ACC112 (cell line): Measurements from ENCODE around the gene CPA5.

Source experiments
- H2AFZ ChIP-seq: fragments of 200-600 bp; sonication (generic); one replicate; pipeline ENCODE4 v1.6.0; 2017; ENCODE audit warnings: antibody characterized with exemption, low read length; ENCODE audit not compliant: unreplicated experiment
- H3K27ac ChIP-seq: fragments of 200-600 bp; sonication (generic); 2 replicates; pipeline ENCODE4 v1.5.1; 2014; ENCODE audit warnings: low read depth, mild to moderate bottlenecking, antibody characterized with exemption, low read length, moderate library complexity
- H3K27me3 ChIP-seq: fragments of 200-600 bp; sonication (generic); 2 replicates; pipeline ENCODE4 v1.6.1; 2014; ENCODE audit warnings: mild to moderate bottlenecking, antibody characterized with exemption, low read length, moderate library complexity, mixed read lengths; ENCODE audit not compliant: insufficient read depth
- H3K36me3 ChIP-seq: fragments of 200-600 bp; sonication (generic); 2 replicates; pipeline ENCODE4 v1.6.1; 2016; ENCODE audit warnings: mild to moderate bottlenecking, antibody characterized with exemption, low read length, moderate library complexity, mixed read lengths; ENCODE audit not compliant: insufficient read depth
- H3K4me1 ChIP-seq: fragments of 200-600 bp; sonication (generic); one replicate; pipeline ENCODE4 v1.6.1; 2016; ENCODE audit warnings: low read length, mixed read lengths; ENCODE audit not compliant: insufficient read depth, unreplicated experiment, control insufficient read depth
- H3K4me3 ChIP-seq: fragments of 200-600 bp; sonication (generic); 2 replicates; pipeline ENCODE4 v1.5.1; 2014; ENCODE audit warnings: mild to moderate bottlenecking, low read depth, low read length
- H3K79me2 ChIP-seq: fragments of 200-600 bp; sonication (generic); one replicate; pipeline ENCODE4 v1.6.0; 2016; ENCODE audit warnings: low read length; ENCODE audit not compliant: control insufficient read depth, unreplicated experiment, insufficient read depth

CPA5 gene

GRCh38 chr7:130379921-130380860 is 35.6 kb downstream of the CPA5 start, which contains the start of gene CPA1:
TSS of gene CPA1 (plus strand) at chr7:130380494. CDS start at chr7:130380521, 27 bp downstream.
- no peak within 1 kb of the TSS for H3K27ac ChIP-seq

GRCh38 chr7:130380861-130381455 is 36.3 kb downstream of the CPA5 start:
- H3K4me3 ChIP-seq = no peak overlapping the region
- H3K27me3 ChIP-seq = no peaks in the 10 kb centered on the region
- H3K79me2 ChIP-seq = no peaks in the 10 kb centered on the region
- no peak overlapping the region for H2AFZ ChIP-seq
- no peaks in the 10 kb centered on the region for H3K4me1 ChIP-seq
- no peaks in the 10 kb centered on the region for H3K36me3 ChIP-seq
- H3K27ac ChIP-seq = no peak overlapping the region

More at GRCh38 chr7:130379921-130380860, 35.6 kb downstream of the CPA5 start, which contains the start of gene CPA1:
- Histone ChIP-seq H3K27me3 (no peaks in the 10 kb centered on the region), H3K79me2 (no peaks in the 10 kb centered on the region), H3K36me3 (no peaks in the 10 kb centered on the region), H3K4me3 (no peak within 1 kb of the TSS), H3K4me1 (no peaks in the 10 kb centered on the region), H2AFZ (no peak within 1 kb of the TSS)

GRCh38 chr7:130381468-130382312 is 37.1 kb downstream of the CPA5 start:
- Histone ChIP-seq H3K4me3 (no peak overlapping the region), H3K4me1 (no peaks in the 10 kb centered on the region), H2AFZ (no peak overlapping the region), H3K27me3 (no peaks in the 10 kb centered on the region), H3K27ac (no peak overlapping the region), H3K79me2 (no peaks in the 10 kb centered on the region), H3K36me3 (no peaks in the 10 kb centered on the region)

- H3K4me3 ChIP-seq = no peak overlapping the region
- H3K27ac ChIP-seq = no peak overlapping the region
- H2AFZ ChIP-seq = no peak overlapping the region
These were observed 38.8 kb downstream of the CPA5 start for GRCh38 chr7:130383187-130383980.

GRCh38 chr7:130384371-130384801 is 39.8 kb downstream of the CPA5 start:
- Histone ChIP-seq H3K27ac (no peak overlapping the region), H3K4me3 (no peak overlapping the region), H2AFZ (no peak overlapping the region), H3K36me3 (no peaks in the 10 kb centered on the region), H3K4me1 (no peaks in the 10 kb centered on the region), H3K27me3 (no peaks in the 10 kb centered on the region), H3K79me2 (no peaks in the 10 kb centered on the region)

More at GRCh38 chr7:130383187-130383980, 38.8 kb downstream of the CPA5 start:
- Histone ChIP-seq H3K36me3 (no peaks in the 10 kb centered on the region), H3K27me3 (no peaks in the 10 kb centered on the region), H3K4me1 (no peaks in the 10 kb centered on the region), H3K79me2 (no peaks in the 10 kb centered on the region)

- H3K4me1 ChIP-seq = no peaks in the 10 kb centered on the region
- H3K27ac ChIP-seq = no peak overlapping the region
- H3K79me2 ChIP-seq = no peaks in the 10 kb centered on the region
- no peaks in the 10 kb centered on the region for H3K36me3 ChIP-seq
- H3K27me3 ChIP-seq = no peaks in the 10 kb centered on the region
- no peak overlapping the region for H2AFZ ChIP-seq
- H3K4me3 ChIP-seq = no peak overlapping the region
These were observed 40.4 kb downstream of the CPA5 start for GRCh38 chr7:130384841-130385599.

- no peak overlapping the region for H3K27ac ChIP-seq
- no peak overlapping the region for H2AFZ ChIP-seq
- H3K4me1 ChIP-seq = no peaks in the 10 kb centered on the region
- no peak overlapping the region for H3K4me3 ChIP-seq
- H3K27me3 ChIP-seq = no peaks in the 10 kb centered on the region
- H3K79me2 ChIP-seq = no peaks in the 10 kb centered on the region
- H3K36me3 ChIP-seq = no peaks in the 10 kb centered on the region
These were observed 41.0 kb downstream of the CPA5 start for GRCh38 chr7:130385600-130386066.

- Histone ChIP-seq H3K4me3 (no peak overlapping the region), H2AFZ (no peak overlapping the region), H3K4me1 (peaks cover 4% of the 10 kb centered on the region), H3K27me3 (no peaks in the 10 kb centered on the region), H3K36me3 (no peaks in the 10 kb centered on the region), H3K27ac (no peak overlapping the region), H3K79me2 (no peaks in the 10 kb centered on the region)
These were observed 42.3 kb downstream of the CPA5 start for GRCh38 chr7:130386876-130387275.

GRCh38 chr7:130387306-130387627 is 42.7 kb downstream of the CPA5 start:
- H2AFZ ChIP-seq = no peak overlapping the region
- no peak overlapping the region for H3K27ac ChIP-seq
- H3K4me3 ChIP-seq = no peak overlapping the region
- H3K36me3 ChIP-seq = no peaks in the 10 kb centered on the region
- no peaks in the 10 kb centered on the region for H3K79me2 ChIP-seq
- no peaks in the 10 kb centered on the region for H3K27me3 ChIP-seq
- H3K4me1 ChIP-seq = peaks cover 8% of the 10 kb centered on the region
